ENCODE data around the gene NOP16. TPM values are rescaled to one million over a fixed set of nuclear protein-coding genes. Genes with fewer than 3 reads are reported as not detected.

The NOP16 gene
- total RNA-seq, 1 experiment from 2014 or later: 103 TPM

DNA sequence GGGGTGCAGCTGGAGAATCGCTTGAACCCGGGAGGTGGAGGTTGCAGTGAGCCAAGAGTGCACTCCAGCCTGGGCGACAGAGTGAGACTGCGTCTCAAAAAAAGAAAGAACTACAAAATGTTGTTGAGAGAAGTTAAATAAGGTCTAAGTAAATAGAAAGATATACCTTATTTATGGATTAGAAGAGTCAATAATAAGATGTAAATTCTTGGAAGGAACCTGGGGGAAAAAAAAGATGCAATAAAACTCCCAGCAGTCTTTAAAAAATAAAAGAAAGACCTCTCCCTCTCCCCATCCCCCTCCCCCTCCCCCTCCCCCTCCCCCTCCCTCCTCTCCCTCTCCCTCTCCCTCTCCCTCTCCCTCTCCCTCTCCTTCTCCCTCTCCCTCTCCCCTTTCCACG is 44.3 kb upstream of the NOP16 start:
- ChIA-PET POLR2A (ENCODE audit: unreplicated experiment) (no interaction called here), CTCF (interaction anchor here (0.7 kb wide), 1 partner anchor 105 kb away, joined by 9 read pairs; no protein-coding TSS in a partner anchor)
- Histone ChIP-seq H3K9ac (ENCODE audit: low read length) (no peak overlapping the region), H3K4me1 (ENCODE audit: insufficient read depth, low read length) (peaks cover 9% of the 10 kb centered on the region), H4K20me1 (ENCODE audit: low read length) (no peaks in the 10 kb centered on the region), H3K27ac (ENCODE audit: low read length) (no peak overlapping the region), H3K79me2 (ENCODE audit: low read length) (no peaks in the 10 kb centered on the region), H3F3A (ENCODE audit: low read length, unreplicated experiment) (no peaks in the 10 kb centered on the region), H3K9me2 (replicated peaks; ENCODE audit: low read length) (no peaks in the 10 kb centered on the region), H3K4me3 (ENCODE audit: low read length) (no peak overlapping the region), H3K4me2 (ENCODE audit: low read length) (no peak overlapping the region), H3K36me3 (ENCODE audit: low read depth, low read length) (no peaks in the 10 kb centered on the region), H2AFZ (ENCODE audit: low read length) (no peak overlapping the region), H3K27me3 (ENCODE audit: low read length) (no peaks in the 10 kb centered on the region), H3K9me3 (ENCODE audit: low read length) (no peaks in the 10 kb centered on the region)
- no peak for ATAC-seq
- TF ChIP-seq EZH2 (IDR thresholded peaks at IDR 0.05; ENCODE audit: low read length, unreplicated experiment) (no peak), EZH2phosphoT487 (IDR thresholded peaks at IDR 0.05; ENCODE audit: borderline replicate concordance, low read length) (no peak)
- TF ChIP-seq, protein P1, sequence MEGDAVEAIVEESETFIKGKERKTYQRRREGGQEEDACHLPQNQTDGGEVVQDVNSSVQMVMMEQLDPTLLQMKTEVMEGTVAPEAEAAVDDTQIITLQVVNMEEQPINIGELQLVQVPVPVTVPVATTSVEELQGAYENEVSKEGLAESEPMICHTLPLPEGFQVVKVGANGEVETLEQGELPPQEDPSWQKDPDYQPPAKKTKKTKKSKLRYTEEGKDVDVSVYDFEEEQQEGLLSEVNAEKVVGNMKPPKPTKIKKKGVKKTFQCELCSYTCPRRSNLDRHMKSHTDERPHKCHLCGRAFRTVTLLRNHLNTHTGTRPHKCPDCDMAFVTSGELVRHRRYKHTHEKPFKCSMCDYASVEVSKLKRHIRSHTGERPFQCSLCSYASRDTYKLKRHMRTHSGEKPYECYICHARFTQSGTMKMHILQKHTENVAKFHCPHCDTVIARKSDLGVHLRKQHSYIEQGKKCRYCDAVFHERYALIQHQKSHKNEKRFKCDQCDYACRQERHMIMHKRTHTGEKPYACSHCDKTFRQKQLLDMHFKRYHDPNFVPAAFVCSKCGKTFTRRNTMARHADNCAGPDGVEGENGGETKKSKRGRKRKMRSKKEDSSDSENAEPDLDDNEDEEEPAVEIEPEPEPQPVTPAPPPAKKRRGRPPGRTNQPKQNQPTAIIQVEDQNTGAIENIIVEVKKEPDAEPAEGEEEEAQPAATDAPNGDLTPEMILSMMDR (conservative IDR thresholded peaks at IDR 0.05; ENCODE audit: low read depth, low read length): no peak
- DNase-seq: no peak
- intact Hi-C loops (cut with micrococcal nuclease): no loop called here
- no TSS peak for BruUV-seq (replicated peaks)

DNA sequence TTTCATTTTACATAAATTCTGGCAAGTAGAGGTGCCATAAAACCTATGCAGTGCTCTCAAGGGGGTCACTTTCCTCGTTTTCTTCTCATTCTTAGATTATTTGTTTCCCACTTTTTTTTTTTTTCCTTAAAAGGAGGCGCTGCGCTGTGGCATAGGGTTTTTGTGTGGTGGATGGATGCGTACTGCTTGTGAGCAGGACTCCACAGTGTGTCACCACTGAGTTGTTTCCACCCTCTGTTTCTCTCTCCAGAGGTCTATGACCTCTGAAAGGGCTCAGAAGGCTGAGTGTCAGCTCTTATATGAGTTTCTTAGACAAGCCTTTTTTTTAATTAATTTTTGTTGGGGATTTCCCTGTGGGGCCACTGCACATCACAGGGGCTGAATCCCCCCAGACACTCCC is 41.6 kb upstream of the NOP16 start:
- TF ChIP-seq EZH2phosphoT487 (IDR thresholded peaks at IDR 0.05; ENCODE audit: borderline replicate concordance, low read length) (no peak), EZH2 (IDR thresholded peaks at IDR 0.05; ENCODE audit: low read length, unreplicated experiment) (no peak)
- TF ChIP-seq, protein P1 (conservative IDR thresholded peaks at IDR 0.05; ENCODE audit: low read depth, low read length): no peak
- POLR2A ChIA-PET (ENCODE audit: unreplicated experiment): no interaction called here
- H3K27ac ChIP-seq (ENCODE audit: low read length): no peak overlapping the region
- H4K20me1 ChIP-seq (ENCODE audit: low read length): no peaks in the 10 kb centered on the region
- no peak overlapping the region for H3K4me2 ChIP-seq (ENCODE audit: low read length)
- CTCF ChIA-PET: interaction anchor here (1.0 kb wide), 1 partner anchor 12 kb away, joined by 3 read pairs; no protein-coding TSS in a partner anchor
- no peak for DNase-seq
- H3K79me2 ChIP-seq (ENCODE audit: low read length): no peaks in the 10 kb centered on the region
- no peaks in the 10 kb centered on the region for H3K27me3 ChIP-seq (ENCODE audit: low read length)
- no peak overlapping the region for H3K9ac ChIP-seq (ENCODE audit: low read length)
- no peak overlapping the region for H3K4me3 ChIP-seq (ENCODE audit: low read length)
- no peaks in the 10 kb centered on the region for H3F3A ChIP-seq (ENCODE audit: low read length, unreplicated experiment)
- no TSS peak for BruUV-seq (replicated peaks)
- H3K9me3 ChIP-seq (ENCODE audit: low read length): peaks cover 5% of the 10 kb centered on the region; the same call in 1 of the 2 replicates
- H3K9me2 ChIP-seq (replicated peaks; ENCODE audit: low read length): no peaks in the 10 kb centered on the region
- intact Hi-C loops (cut with micrococcal nuclease): no loop called here
- H2AFZ ChIP-seq (ENCODE audit: low read length): no peak overlapping the region
- ATAC-seq: peak; percentile 61
- H3K36me3 ChIP-seq (ENCODE audit: low read depth, low read length): no peaks in the 10 kb centered on the region
- H3K4me1 ChIP-seq (ENCODE audit: insufficient read depth, low read length): peaks cover 5% of the 10 kb centered on the region

DNA sequence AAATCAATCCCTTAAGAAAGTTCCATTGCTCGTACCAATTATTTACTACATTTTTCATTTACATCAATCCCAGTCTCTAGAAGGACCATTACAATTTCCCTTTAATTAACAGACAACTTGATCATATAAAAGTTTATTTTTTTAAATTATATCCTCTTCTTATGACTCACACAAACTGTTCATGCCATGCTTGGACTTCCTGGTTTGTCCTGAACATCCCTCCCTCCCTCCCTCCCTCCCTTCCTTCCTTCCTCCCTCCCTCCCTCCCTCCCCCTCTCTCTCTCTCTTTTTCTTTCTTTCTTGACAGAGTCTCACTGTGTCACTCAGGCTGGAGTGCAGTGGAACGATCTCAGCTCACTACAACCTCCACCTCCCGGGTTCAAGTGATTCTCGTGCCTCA is 39.6 kb upstream of the NOP16 start:
- intact Hi-C loops (cut with micrococcal nuclease): no loop called here
- TF ChIP-seq EZH2phosphoT487 (IDR thresholded peaks at IDR 0.05; ENCODE audit: borderline replicate concordance, low read length) (no peak), EZH2 (IDR thresholded peaks at IDR 0.05; ENCODE audit: low read length, unreplicated experiment) (no peak)
- TF ChIP-seq, protein P1 (conservative IDR thresholded peaks at IDR 0.05; ENCODE audit: low read depth, low read length): no peak
- Histone ChIP-seq H3K9me3 (ENCODE audit: low read length) (peaks cover 5% of the 10 kb centered on the region; the same call in 1 of the 2 replicates), H3K4me2 (ENCODE audit: low read length) (no peak overlapping the region), H3K4me1 (ENCODE audit: insufficient read depth, low read length) (peaks cover 5% of the 10 kb centered on the region), H3K27ac (ENCODE audit: low read length) (no peak overlapping the region), H3K27me3 (ENCODE audit: low read length) (no peaks in the 10 kb centered on the region), H3K36me3 (ENCODE audit: low read depth, low read length) (no peaks in the 10 kb centered on the region), H4K20me1 (ENCODE audit: low read length) (no peaks in the 10 kb centered on the region), H2AFZ (ENCODE audit: low read length) (no peak overlapping the region), H3K79me2 (ENCODE audit: low read length) (no peaks in the 10 kb centered on the region), H3K9me2 (replicated peaks; ENCODE audit: low read length) (no peaks in the 10 kb centered on the region), H3F3A (ENCODE audit: low read length, unreplicated experiment) (no peaks in the 10 kb centered on the region), H3K4me3 (ENCODE audit: low read length) (no peak overlapping the region), H3K9ac (ENCODE audit: low read length) (no peak overlapping the region)
- ChIA-PET CTCF (no interaction called here), POLR2A (ENCODE audit: unreplicated experiment) (interaction anchor here (0.7 kb wide), 1 partner anchor 23 kb away, joined by 5 read pairs; no protein-coding TSS in a partner anchor)
- peak; percentile 68 for ATAC-seq
- no peak for DNase-seq
- BruUV-seq (replicated peaks): no TSS peak

Measured in PC-3 (cell line).